Measurements from ENCODE around the gene TGFBR3. TPM values are rescaled to one million over a fixed set of nuclear protein-coding genes. Genes with fewer than 3 reads are reported as not detected.
A peak's percentile ranks its signal among the peaks of the same experiment; 100 is the strongest.

Gene TGFBR3
- total and polyA plus RNA-seq, 5 donors from 2014 or later = 15.8 to 47.5 (median 20.0) TPM

- Mint-ChIP-seq H3K4me3 (no peak overlapping the region), H3K4me1 (no peaks in the 10 kb centered on the region), H3K9me3 (peaks cover 0 to 3% (median 0%) of the 10 kb centered on the region in 7 donors), H3K27me3 (peaks cover 8% of the 10 kb centered on the region), H3K36me3 (no peaks in the 10 kb centered on the region), H3K27ac (no peak overlapping the region)
- Histone ChIP-seq H3K9me3 (ENCODE audit: control insufficient read depth in 2 of 2, low read length in 2 of 2) (no peaks in the 10 kb centered on the region), H3K27me3 (ENCODE audit: control insufficient read depth, insufficient read depth, low read length) (no peaks in the 10 kb centered on the region), H3K4me1 (ENCODE audit: control insufficient read depth, insufficient read depth, low read length, poor library complexity, severe bottlenecking) (no peaks in the 10 kb centered on the region), H3K36me3 (ENCODE audit: control insufficient read depth, insufficient read depth, low read length) (no peaks in the 10 kb centered on the region), H3K4me3 (ENCODE audit: low read depth, low read length) (no peak overlapping the region), H3K27ac (ENCODE audit: insufficient read depth, low read length, poor library complexity, severe bottlenecking) (no peak overlapping the region)
- no peak for DNase-seq
- ATAC-seq (ENCODE audit: low read depth in 2 of 2) = no peak
Observed at GRCh38 chr1:91916046-91916445, 30.1 kb upstream of the TGFBR3 start.

DNA sequence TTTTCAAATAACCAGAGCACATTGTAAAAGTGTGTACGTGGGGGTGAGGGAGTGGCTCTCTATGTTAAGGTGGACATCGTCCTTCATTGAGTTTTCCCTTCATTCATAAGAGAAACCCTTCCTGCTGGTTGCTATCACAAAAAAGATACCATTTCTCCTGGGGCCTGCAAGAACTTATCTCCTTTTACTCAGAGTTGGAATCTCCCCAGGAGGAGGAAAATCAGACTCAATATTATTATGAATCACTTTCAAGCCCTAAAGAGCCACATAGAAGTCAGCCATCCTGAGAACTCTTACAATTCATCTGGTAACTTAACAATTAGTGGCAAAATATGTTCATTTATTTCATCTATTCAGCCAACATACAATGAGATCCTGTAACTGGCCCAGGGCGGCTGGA is 27.1 kb upstream of the TGFBR3 start:
- ATAC-seq (ENCODE audit: low read depth in 2 of 2) = no peak
- no peak overlapping the region for H3K4me3 ChIP-seq (ENCODE audit: low read depth, low read length)
- Mint-ChIP-seq H3K4me1 (no peaks in the 10 kb centered on the region), H3K36me3 (no peaks in the 10 kb centered on the region), H3K27me3 (peaks cover 8% of the 10 kb centered on the region), H3K9me3 (peaks cover 0 to 3% (median 0%) of the 10 kb centered on the region in 7 donors), H3K27ac (no peak overlapping the region), H3K4me3 (no peak overlapping the region)
- no peak overlapping the region for H3K27ac ChIP-seq (ENCODE audit: insufficient read depth, low read length, poor library complexity, severe bottlenecking)
- no peaks in the 10 kb centered on the region for H3K4me1 ChIP-seq (ENCODE audit: control insufficient read depth, insufficient read depth, low read length, poor library complexity, severe bottlenecking)
- no peak for DNase-seq
- no peaks in the 10 kb centered on the region for H3K27me3 ChIP-seq (ENCODE audit: control insufficient read depth, insufficient read depth, low read length)
- H3K36me3 ChIP-seq (ENCODE audit: control insufficient read depth, insufficient read depth, low read length) = no peaks in the 10 kb centered on the region
- no peaks in the 10 kb centered on the region for H3K9me3 ChIP-seq (ENCODE audit: control insufficient read depth in 2 of 2, low read length in 2 of 2)

DNA sequence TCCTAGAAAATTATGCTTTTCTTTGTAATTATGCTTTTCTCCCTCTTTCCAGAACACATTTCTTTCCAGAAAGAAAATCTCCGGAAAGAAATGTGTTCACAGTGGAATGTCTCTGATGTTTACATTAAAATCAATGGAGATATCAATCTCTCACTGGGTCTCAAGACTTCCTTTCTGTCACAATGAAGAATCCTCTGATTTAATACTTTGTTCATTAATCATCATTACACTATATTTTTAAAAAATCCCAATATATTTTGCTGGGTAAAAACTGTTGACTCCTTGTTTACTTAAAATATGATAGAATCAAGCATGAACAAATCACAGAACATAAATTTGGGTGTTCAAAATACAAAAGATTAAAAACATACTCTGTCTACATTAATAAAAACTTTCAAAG is 26.3 kb upstream of the TGFBR3 start:
- no peaks in the 10 kb centered on the region for H3K36me3 Mint-ChIP-seq
- DNase-seq (no peak), ATAC-seq (ENCODE audit: low read depth in 2 of 2) (no peak)
- H3K9me3 Mint-ChIP-seq = peaks cover 0 to 3% (median 0%) of the 10 kb centered on the region in 7 donors
- Histone ChIP-seq H3K9me3 (ENCODE audit: control insufficient read depth in 2 of 2, low read length in 2 of 2) (no peaks in the 10 kb centered on the region), H3K4me3 (ENCODE audit: low read depth, low read length) (no peak overlapping the region), H3K27ac (ENCODE audit: insufficient read depth, low read length, poor library complexity, severe bottlenecking) (no peak overlapping the region), H3K27me3 (ENCODE audit: control insufficient read depth, insufficient read depth, low read length) (no peaks in the 10 kb centered on the region), H3K4me1 (ENCODE audit: control insufficient read depth, insufficient read depth, low read length, poor library complexity, severe bottlenecking) (no peaks in the 10 kb centered on the region), H3K36me3 (ENCODE audit: control insufficient read depth, insufficient read depth, low read length) (no peaks in the 10 kb centered on the region)
- no peak overlapping the region for H3K27ac Mint-ChIP-seq
- no peak overlapping the region for H3K4me3 Mint-ChIP-seq
- H3K4me1 Mint-ChIP-seq = no peaks in the 10 kb centered on the region
- peaks cover 8% of the 10 kb centered on the region for H3K27me3 Mint-ChIP-seq

DNA sequence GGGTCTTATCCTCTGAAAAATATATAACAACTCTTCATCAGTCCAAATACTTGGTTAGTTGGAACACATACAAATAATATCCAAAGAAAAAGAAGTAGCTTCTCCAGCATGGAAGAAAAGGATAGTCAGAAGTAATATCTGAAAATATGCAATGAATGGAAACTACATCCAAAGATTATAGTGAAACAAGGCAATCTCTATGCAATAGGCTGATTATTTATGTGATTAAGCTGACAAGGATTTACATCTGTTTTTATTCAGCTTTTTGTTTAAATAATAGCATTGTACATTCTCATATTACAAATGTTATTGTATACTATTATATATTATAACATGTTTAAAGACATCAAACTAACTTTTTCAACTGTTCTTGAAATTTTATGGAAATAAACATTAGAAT is 15.3 kb upstream of the TGFBR3 start:
- H3K4me1 Mint-ChIP-seq = peaks cover 0 to 2% (median 0%) of the 10 kb centered on the region in 4 donors

GRCh38 chr1:91900562-91900961 is 14.6 kb upstream of the TGFBR3 start:
- ATAC-seq (ENCODE audit: low read depth in 2 of 2) = no peak
- Histone ChIP-seq H3K4me1 (ENCODE audit: control insufficient read depth, insufficient read depth, low read length, poor library complexity, severe bottlenecking) (no peaks in the 10 kb centered on the region), H3K27ac (ENCODE audit: insufficient read depth, low read length, poor library complexity, severe bottlenecking) (no peak overlapping the region), H3K27me3 (ENCODE audit: control insufficient read depth, insufficient read depth, low read length) (no peaks in the 10 kb centered on the region), H3K36me3 (ENCODE audit: control insufficient read depth, insufficient read depth, low read length) (no peaks in the 10 kb centered on the region), H3K9me3 (ENCODE audit: control insufficient read depth in 2 of 2, low read length in 2 of 2) (no peaks in the 10 kb centered on the region), H3K4me3 (ENCODE audit: low read depth, low read length) (no peak overlapping the region)
- H3K27me3 Mint-ChIP-seq = peaks cover 32% of the 10 kb centered on the region
- H3K9me3 Mint-ChIP-seq = no peaks in the 10 kb centered on the region
- no peak for DNase-seq
- H3K4me3 Mint-ChIP-seq = no peak overlapping the region
- H3K27ac Mint-ChIP-seq = no peak overlapping the region
- H3K4me1 Mint-ChIP-seq = peaks cover 0 to 5% (median under 1%) of the 10 kb centered on the region in 4 donors
- H3K36me3 Mint-ChIP-seq = no peaks in the 10 kb centered on the region

More for the DNA sequence above, 15.3 kb upstream of the TGFBR3 start:
- Mint-ChIP-seq H3K27me3 (peaks cover 32% of the 10 kb centered on the region), H3K36me3 (no peaks in the 10 kb centered on the region), H3K9me3 (no peaks in the 10 kb centered on the region), H3K27ac (no peak overlapping the region), H3K4me3 (no peak overlapping the region)
- Histone ChIP-seq H3K27me3 (ENCODE audit: control insufficient read depth, insufficient read depth, low read length) (no peaks in the 10 kb centered on the region), H3K27ac (ENCODE audit: insufficient read depth, low read length, poor library complexity, severe bottlenecking) (no peak overlapping the region), H3K36me3 (ENCODE audit: control insufficient read depth, insufficient read depth, low read length) (no peaks in the 10 kb centered on the region), H3K9me3 (ENCODE audit: control insufficient read depth in 2 of 2, low read length in 2 of 2) (no peaks in the 10 kb centered on the region), H3K4me1 (ENCODE audit: control insufficient read depth, insufficient read depth, low read length, poor library complexity, severe bottlenecking) (no peaks in the 10 kb centered on the region), H3K4me3 (ENCODE audit: low read depth, low read length) (no peak overlapping the region)
- ATAC-seq (ENCODE audit: low read depth in 2 of 2) (no peak), DNase-seq (no peak)

DNA sequence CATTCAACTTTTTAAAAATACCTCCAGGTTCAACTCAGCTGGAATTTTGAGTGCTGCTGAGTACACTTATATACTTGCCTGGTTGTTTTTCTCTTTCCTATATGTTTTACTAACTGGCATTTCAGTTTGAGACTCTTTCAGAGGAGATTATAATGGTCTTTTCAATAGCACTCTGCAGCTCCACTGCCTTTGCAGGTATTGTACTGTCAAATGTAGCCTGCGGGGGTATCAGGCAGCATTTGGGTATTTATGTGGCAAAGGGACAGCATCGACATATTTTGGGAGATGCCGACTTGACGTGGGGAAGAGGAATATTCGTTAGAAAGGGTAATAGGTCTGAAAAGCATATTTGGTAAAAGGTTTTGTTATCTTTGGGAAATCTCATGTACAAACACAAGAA is 11.1 kb upstream of the TGFBR3 start:
- Mint-ChIP-seq H3K4me3 (no peak overlapping the region), H3K9me3 (no peaks in the 10 kb centered on the region), H3K4me1 (peaks cover 0 to 10% (median 3%) of the 10 kb centered on the region in 4 donors), H3K27me3 (peaks cover 27% of the 10 kb centered on the region), H3K36me3 (no peaks in the 10 kb centered on the region), H3K27ac (no peak overlapping the region)
- Histone ChIP-seq H3K4me1 (ENCODE audit: control insufficient read depth, insufficient read depth, low read length, poor library complexity, severe bottlenecking) (no peaks in the 10 kb centered on the region), H3K27me3 (ENCODE audit: control insufficient read depth, insufficient read depth, low read length) (no peaks in the 10 kb centered on the region), H3K4me3 (ENCODE audit: low read depth, low read length) (no peak overlapping the region), H3K36me3 (ENCODE audit: control insufficient read depth, insufficient read depth, low read length) (no peaks in the 10 kb centered on the region), H3K27ac (ENCODE audit: insufficient read depth, low read length, poor library complexity, severe bottlenecking) (no peak overlapping the region), H3K9me3 (ENCODE audit: control insufficient read depth in 2 of 2, low read length in 2 of 2) (no peaks in the 10 kb centered on the region)
- DNase-seq (no peak), ATAC-seq (ENCODE audit: low read depth in 2 of 2) (no peak)

DNA sequence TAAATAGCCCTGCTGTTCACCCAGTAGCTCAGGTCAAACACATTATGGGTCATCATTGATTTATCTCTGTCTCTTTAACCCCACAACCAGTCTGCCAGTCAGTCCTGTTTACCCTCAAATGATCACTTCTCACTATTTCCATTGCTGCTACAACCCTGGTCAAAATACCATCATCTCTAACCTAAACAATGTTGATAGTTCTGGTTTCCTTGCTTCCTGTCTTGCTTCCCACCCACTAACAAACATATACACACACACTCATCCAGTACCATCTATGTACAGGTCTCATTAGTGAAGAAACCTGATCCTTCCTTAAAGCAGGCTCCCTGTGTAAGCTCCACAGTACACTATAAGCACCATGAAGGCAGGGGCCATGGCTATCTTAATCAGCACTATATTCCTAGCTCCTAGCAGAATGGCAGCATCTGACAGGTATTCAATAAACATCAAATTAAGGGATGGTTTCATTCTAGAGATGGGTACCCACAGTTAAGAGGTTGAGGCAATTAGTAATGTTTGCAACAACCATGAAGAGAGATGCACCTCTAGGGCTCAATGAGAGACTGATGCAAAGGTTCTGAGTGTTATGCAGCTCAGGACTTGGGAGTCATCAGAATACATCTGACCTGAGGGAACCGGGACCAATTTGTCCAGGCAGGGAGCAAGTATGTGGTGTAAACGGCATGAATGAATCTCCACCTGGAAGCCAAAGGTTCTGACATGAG is 10.0 kb upstream of the TGFBR3 start:
- peaks cover 0 to 17% (median 6%) of the 10 kb centered on the region in 4 donors for H3K4me1 Mint-ChIP-seq
- ATAC-seq (ENCODE audit: low read depth in 2 of 2) = no peak
- H3K4me3 Mint-ChIP-seq = peak overlapping the region in 2 of 4 donors; percentile 1 to 29
- no peaks in the 10 kb centered on the region for H3K9me3 Mint-ChIP-seq
- no peaks in the 10 kb centered on the region for H3K4me1 ChIP-seq (ENCODE audit: control insufficient read depth, insufficient read depth, low read length, poor library complexity, severe bottlenecking)
- DNase-seq = no peak
- H3K27me3 ChIP-seq (ENCODE audit: control insufficient read depth, insufficient read depth, low read length) = no peaks in the 10 kb centered on the region
- H3K4me3 ChIP-seq (ENCODE audit: low read depth, low read length) = no peak overlapping the region
- no peaks in the 10 kb centered on the region for H3K36me3 ChIP-seq (ENCODE audit: control insufficient read depth, insufficient read depth, low read length)
- peaks cover 25% of the 10 kb centered on the region for H3K27me3 Mint-ChIP-seq
- H3K27ac ChIP-seq (ENCODE audit: insufficient read depth, low read length, poor library complexity, severe bottlenecking) = no peak overlapping the region
- H3K36me3 Mint-ChIP-seq = no peaks in the 10 kb centered on the region
- H3K9me3 ChIP-seq (ENCODE audit: control insufficient read depth in 2 of 2, low read length in 2 of 2) = no peaks in the 10 kb centered on the region
- peak overlapping the region in 1 of 3 donors; percentile 16 for H3K27ac Mint-ChIP-seq
